DND-41 (cell line): Measurements from ENCODE around the gene TULP3.

Experiments
- EZH2 ChIP-seq: IDR thresholded peaks from 3 replicates; pipeline ENCODE4 v1.6.1; 2012; ENCODE audit warnings: borderline replicate concordance, low read depth, mild to moderate bottlenecking, moderate library complexity, low read length, inconsistent platforms; ENCODE audit not compliant: severe bottlenecking
- TF ChIP-seq, protein P1 (sequence below): IDR thresholded peaks from 2 replicates; pipeline ENCODE4 v1.5.1; 2012; ENCODE audit warnings: borderline replicate concordance, low read length, moderate library complexity, mild to moderate bottlenecking; ENCODE audit not compliant: poor library complexity, severe bottlenecking; ENCODE audit errors: extremely low read depth

DNA sequence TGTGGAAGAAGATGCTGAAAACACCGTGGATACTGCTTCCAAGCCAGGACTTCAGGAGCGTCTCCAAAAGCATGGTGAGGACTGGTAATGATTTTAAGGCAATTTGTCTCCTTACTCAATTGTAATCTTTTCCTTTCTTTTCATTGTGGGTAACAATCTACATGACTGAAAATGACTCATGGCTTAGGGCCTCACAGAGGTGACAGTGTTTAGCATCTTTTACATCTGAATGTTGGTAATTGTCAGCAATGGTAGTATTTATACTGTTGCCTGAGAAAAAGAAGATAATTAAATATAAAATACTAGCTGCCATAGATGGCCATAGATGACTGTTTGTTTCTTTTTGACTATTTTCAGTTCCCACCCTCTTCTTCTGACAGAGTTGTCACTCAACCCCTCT, 31.6 kb downstream of the TULP3 start:
- TF ChIP-seq, protein P1, sequence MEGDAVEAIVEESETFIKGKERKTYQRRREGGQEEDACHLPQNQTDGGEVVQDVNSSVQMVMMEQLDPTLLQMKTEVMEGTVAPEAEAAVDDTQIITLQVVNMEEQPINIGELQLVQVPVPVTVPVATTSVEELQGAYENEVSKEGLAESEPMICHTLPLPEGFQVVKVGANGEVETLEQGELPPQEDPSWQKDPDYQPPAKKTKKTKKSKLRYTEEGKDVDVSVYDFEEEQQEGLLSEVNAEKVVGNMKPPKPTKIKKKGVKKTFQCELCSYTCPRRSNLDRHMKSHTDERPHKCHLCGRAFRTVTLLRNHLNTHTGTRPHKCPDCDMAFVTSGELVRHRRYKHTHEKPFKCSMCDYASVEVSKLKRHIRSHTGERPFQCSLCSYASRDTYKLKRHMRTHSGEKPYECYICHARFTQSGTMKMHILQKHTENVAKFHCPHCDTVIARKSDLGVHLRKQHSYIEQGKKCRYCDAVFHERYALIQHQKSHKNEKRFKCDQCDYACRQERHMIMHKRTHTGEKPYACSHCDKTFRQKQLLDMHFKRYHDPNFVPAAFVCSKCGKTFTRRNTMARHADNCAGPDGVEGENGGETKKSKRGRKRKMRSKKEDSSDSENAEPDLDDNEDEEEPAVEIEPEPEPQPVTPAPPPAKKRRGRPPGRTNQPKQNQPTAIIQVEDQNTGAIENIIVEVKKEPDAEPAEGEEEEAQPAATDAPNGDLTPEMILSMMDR = no peak
- no peak for TF ChIP-seq EZH2
